GM12801 (cell line): ENCODE measurements around the gene SNHG17.

ENCODE experiments used
- TF ChIP-seq, protein P1 (sequence below): IDR thresholded peaks from one replicate; pipeline ENCODE4 v1.5.1; 2011; ENCODE audit warnings: control low read depth; ENCODE audit not compliant: insufficient read length; ENCODE audit errors: extremely low read depth

The SNHG17 gene

DNA sequence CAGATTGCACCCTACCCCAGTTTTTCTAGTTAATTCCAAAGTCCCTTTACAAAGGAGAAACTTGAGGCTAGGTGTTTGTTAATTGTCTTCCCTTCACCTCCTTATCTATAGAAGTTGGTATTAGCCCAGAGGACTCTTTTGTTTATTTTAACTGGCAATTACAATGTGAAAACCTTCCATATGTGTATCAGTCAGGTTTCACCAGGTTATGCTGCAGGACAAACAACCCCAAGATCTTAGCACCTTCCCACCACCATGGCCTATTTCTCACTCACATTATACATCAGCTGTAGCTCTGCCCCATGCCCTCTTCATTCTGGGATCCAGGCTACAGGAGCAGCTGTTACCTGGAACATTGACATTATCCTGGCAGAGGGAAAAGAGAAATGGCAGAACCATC lies 31.1 kb downstream of the SNHG17 start:
- TF ChIP-seq, protein P1, sequence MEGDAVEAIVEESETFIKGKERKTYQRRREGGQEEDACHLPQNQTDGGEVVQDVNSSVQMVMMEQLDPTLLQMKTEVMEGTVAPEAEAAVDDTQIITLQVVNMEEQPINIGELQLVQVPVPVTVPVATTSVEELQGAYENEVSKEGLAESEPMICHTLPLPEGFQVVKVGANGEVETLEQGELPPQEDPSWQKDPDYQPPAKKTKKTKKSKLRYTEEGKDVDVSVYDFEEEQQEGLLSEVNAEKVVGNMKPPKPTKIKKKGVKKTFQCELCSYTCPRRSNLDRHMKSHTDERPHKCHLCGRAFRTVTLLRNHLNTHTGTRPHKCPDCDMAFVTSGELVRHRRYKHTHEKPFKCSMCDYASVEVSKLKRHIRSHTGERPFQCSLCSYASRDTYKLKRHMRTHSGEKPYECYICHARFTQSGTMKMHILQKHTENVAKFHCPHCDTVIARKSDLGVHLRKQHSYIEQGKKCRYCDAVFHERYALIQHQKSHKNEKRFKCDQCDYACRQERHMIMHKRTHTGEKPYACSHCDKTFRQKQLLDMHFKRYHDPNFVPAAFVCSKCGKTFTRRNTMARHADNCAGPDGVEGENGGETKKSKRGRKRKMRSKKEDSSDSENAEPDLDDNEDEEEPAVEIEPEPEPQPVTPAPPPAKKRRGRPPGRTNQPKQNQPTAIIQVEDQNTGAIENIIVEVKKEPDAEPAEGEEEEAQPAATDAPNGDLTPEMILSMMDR: no peak

DNA sequence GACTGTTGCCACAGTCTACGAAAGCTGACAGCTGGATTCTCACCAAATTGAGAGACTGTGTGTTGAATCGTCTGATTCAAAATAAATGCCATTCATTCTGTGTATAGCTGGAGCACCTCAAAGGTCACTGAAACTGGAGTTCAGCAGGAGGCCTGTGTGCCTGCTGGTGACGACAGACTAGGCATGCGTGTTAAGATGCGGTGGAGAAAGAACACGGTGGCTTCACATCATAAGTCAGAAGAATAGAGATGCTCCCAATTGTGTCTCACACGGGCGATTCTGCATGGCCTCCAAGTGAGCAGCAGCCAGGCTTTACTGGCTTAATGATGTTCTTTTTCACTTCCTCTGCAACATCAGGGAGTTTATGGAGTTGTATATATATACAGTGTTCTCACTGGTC lies 32.3 kb downstream of the SNHG17 start:
- TF ChIP-seq, protein P1: no peak

DNA sequence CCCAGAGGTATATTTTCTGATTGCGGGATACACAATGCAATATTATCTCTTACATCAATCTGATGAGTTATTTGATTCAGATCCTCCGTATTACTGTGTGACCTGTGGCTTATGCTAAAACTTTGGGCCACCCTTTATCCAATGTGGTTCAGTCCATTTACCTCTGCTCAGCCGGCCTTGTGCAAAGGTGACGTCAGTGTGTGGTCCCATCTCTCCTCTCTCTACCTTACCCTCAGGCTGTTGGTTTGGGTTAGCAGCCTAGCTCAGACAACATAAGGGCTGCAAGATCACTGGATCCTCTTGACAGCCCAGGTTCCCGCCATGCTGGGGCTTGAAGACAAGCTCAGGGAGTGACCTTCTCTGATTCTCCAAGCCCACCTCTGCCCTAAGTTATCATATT lies 33.0 kb downstream of the SNHG17 start:
- TF ChIP-seq, protein P1: no peak

DNA sequence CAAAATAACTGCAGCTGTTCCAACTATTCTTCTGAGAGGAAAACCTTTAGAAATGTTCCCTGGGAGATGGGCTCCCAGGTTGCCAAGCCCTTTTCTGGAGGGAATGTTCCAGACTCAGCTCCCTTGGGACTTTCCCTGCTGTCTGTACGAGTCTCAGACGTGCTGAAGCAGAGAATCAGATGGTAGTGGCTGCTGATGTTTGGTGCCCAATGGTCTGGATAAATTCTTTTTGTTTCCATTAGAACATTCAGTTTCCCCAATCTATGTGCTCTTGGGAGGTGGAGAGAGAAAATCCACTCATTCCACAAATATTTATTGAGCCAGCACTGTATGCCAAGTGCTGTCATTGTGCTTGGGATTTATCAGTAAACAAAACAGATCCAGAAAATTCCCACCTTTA lies 40.0 kb downstream of the SNHG17 start:
- TF ChIP-seq, protein P1: no peak

DNA sequence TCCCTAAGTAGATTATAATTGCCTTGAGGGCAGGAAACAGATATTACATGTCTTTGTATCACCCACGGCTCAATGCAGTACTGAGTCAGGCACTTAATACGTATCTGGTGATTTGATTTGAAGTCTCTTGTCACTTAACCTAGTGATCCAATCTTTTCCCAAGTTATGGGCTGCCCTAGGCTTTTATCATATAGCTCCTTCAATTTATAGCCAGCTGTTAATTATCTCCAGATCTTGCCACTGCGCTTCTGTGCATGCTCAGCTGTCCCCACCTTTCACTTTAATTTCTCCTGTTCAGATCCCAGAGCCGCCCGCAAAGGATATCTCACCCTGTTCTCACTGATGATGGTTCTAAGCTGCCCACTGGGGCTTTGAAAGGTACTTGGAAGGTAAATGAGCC lies 41.9 kb downstream of the SNHG17 start:
- TF ChIP-seq, protein P1: no peak

DNA sequence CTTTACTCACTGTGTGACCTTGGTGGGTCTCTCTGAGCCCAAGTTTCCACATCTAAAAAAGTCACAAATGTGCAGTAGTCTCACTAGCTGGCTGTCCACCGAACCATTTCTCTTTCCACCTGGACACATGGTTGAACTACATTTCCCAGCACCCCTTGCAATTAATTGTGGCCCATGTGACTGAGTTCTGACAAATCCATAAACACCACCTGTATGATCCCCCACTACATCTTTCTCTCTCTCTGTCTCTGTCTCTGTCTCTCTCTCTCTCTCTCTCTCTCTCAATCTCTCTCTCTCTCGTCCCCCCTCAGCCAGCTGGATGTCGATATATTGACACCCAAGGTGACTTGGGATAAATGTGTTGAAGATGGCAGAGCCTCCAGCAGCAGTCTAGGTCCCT lies 42.8 kb downstream of the SNHG17 start:
- TF ChIP-seq, protein P1: no peak

DNA sequence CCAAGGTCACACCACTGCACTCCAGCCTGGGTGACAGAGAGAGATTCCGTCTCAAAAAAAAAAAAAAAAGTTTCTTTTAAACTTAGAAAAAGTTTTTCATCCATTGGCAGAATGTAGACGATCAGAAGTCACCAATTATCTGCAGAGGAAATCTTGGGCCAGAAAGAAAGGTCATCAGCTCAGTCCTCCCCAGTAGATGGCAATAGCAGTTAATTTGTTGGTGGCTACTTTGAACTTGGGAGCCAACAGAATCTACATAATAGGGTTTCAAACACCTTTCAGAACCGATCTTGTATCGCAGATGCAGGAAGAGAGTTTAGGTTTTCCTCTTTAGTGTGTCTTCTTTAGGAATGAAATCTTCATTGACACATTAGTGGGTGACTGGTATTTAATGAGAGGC lies 47.2 kb downstream of the SNHG17 start:
- TF ChIP-seq, protein P1: no peak

DNA sequence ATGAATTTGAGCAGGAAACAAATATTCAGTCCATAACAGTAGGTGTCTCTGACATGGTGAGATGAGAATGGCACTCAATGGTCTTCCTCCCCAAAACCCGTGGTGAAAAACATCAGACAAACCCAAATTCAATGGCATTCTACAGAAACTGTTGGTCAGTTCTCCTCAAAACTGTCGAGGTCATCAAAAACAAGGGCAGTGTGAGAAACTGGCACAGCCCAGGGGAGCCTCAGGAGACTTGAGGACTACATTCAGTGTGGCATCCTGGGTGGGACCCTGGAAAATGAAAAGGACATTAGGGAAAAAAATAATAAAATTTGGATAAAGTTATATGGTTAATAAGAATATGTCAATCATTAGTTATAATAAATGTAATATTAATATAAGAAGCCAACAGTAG lies 48.3 kb downstream of the SNHG17 start:
- TF ChIP-seq, protein P1: no peak
